NCI-H2081 treated with DMSO at 0.1 percent for 48 hours (cell line): ENCODE results near the gene CCDC71.

Experiments
- DNase-seq: peaks from one replicate; lab custom pipeline; 2025; lab: John Stamatoyannopoulos, UW

Gene CCDC71

DNA sequence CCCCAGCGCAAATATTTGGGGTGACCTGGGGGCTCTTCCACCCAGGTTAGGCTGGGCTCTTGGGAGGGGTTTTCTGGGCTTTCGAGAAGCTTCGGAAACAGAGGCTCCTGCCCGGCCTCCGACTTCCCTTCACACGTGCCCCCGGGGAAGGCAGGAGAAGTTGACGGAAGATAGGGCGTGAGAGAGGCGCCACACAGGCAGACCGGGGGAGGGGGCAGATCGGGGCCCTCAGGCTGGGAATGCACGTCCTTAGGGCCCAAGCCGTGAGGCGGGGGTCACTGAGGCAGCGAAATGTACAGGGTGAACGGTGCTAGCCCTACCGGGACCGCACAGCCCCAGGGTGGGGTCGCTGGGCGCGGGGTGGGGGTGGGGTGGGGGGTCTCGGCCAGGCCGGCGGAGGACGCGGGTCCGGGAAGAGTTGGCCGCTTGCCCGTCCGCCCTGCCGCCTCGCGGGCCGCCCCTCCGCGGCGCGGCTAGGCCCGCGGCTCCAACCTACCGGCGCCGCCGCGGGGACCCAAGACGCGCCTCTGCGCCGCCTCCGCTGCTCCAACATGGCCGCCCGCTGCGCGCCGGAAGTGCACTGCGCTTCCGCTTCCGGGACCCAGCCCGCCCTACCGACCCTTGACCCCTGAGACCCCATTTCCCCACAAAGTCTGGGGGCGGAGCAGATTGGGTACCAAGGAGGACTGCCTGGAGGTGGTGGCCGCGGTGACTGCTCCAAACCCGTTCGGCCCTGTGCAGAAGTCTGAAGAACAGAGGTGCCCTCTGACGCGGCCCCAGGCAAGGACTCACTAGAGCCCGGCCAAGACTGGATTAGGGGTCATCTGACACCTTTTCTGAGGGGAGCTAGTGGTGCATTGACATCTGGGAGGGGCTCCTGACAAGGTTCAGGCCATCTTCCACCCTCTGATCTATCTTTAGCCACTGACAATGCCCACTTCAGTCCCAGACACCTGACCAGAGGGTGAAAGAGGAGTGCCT is at the start of gene CCDC71:
Gene CCDC71, minus strand, starts transcription at position 561 of the 981 bp plus-strand sequence. CDS start 2,123 bp downstream, outside the sequence.
- no peak for DNase-seq

DNA sequence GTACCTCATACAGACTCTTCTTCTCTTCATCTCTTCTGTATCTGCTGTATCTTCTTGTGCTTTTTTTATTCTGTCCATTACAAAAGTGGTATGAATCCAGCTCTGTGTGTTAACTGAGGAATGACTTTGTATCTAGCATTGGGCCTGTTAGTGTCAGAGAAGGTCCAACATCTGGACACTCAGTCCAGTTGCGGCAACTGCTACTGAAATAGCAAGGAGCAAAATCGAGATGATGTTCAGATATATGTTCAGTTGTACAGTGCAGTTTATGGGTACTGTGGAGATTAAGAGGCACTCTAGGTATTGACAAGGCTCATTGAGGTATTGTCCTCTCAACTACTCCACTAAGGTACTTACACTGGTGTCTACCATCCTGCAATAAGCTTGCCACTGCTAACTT is 47.9 kb upstream of the CCDC71 start:
- DNase-seq: no peak

- DNase-seq: no peak
Measured at GRCh38 chr3:49213541-49213943, 47.4 kb upstream of the CCDC71 start.

- DNase-seq: no peak
Measured at GRCh38 chr3:49199900-49200281, 33.8 kb upstream of the CCDC71 start.

DNA sequence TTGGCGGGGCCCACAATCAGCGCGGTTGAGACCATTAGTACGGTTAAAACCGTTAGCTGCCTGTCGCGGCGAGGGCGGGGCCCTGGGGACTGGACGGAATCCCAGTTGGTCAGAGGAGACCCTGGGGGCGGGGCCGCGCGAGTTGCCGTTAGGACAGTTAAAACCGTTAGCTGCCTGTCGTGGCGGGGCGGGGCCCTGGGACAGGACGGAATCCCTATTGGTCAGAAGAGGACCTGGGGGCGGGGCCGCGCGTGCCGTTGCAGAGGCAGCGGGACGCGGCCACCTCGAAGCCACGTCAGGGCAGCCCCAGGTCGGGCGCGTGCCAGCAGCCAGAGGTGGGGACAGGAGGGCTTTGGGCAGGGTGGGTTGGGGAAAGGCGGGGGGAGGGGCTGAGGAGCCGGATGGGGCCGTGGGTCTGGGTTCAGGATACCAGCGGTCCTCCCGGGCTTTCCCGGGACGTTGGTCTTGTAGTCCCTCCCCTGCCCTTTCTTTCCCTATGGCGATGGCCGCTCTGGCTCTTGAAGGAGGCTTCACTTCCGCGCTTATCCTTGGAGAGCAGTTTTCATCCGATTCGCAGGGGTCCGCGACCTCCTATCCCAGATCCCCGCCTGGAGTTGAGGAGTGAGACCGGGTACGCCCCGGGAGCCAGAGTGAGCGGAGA is 33.2 kb upstream of the CCDC71 start:
- no peak for DNase-seq

GRCh38 chr3:49198611-49199230 is 32.6 kb upstream of the CCDC71 start:
- DNase-seq: no peak

DNA sequence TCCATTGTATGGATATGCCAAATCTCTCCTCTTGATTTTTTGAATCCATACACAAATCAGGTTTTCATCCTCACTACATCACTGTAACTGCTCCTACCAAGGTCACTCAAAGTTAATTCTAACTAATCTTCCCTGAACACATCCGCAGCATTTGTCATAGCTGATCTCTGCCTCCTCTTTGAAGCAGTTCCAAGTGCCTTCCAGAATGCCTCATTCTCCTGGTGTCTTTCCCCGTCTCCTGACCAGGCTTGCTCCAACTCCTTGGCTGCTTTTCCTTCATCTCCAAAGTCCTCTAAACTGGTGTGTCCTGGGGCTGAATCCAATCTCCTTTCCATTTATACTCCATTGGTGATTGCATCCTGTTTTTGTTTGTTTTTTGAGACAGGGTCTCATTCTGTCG is 32.0 kb upstream of the CCDC71 start:
- no peak for DNase-seq

- no peak for DNase-seq
Measured at GRCh38 chr3:49191741-49192140, 25.6 kb upstream of the CCDC71 start.

DNA sequence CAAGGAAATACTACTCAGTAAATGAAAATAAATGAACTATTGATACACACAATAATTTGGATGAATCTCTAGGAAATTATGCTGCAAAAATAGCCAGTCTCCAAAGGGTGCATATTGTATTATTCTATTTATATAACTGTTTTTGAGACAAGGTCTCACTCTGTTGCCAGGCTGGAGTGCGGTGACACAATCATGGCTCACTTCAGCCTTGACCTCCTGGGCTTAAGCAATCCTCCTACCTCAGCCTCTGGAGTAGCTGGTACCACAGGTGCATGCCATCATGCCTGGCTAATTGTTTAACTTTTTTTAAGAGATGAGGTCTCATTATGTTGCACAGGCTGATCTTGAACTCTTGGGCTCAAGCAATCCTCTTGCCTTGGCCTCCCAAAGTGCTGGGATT is 17.7 kb upstream of the CCDC71 start:
- DNase-seq: no peak

- DNase-seq: no peak
Measured at GRCh38 chr3:49182682-49183081, 16.6 kb upstream of the CCDC71 start.

DNA sequence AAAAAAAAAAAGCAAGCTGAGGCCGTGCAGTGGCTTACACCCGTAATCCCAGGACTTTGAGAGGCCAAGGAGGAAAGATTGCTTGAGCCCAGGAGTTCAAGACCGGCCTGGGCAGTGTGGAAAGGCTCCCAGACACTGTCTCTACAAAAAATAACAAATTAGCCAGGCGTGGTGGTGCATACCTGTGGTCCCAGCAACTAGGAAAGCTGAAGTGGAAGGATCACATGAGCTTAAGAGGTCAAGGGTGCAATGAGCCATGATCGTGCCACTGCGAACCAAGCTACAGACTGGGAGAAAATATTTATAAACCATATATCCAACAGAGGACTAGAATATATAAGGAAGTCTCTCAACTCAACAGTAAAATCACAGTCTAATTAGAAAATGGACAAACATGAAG is 15.2 kb upstream of the CCDC71 start:
- DNase-seq: no peak

GRCh38 chr3:49180116-49180515 is 14.0 kb upstream of the CCDC71 start:
- DNase-seq: no peak

DNA sequence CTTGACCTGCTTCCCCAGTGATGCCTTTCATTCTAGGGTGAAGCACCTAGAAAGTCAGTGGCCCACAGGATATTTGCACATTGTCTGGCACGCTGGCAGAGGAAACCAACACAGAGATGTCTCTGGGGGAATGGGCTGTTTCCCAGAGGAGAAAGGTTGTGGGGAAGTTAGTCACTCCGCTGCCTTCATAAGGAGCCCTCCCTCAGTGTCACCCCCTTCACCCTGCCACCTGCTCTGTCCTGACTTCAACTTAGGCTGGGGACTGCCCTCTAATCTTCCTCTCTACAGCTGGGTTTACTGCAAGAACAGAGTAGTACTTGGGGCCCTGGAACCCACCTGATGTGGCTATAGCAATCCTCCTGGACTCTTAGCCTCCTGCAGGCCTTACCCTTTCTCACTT is 10.9 kb upstream of the CCDC71 start:
- no peak for DNase-seq

DNA sequence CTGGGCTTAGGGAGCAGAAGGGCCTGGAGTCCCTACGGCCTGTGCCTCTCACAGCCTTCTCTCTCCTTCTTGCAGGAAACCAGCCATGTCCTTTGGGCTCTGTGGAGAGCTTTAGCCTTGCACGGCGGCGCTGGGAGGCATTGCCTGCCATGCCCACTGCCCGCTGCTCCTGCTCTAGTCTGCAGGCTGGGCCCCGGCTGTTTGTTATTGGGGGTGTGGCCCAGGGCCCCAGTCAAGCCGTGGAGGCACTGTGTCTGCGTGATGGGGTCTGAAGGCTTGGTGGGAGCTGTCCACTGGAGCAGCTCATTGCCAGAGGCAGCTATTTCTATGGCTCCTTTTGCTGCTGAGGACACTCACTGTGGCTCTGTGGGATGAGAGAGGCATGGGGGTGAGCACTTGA is 9.4 kb upstream of the CCDC71 start:
- no peak for DNase-seq

DNA sequence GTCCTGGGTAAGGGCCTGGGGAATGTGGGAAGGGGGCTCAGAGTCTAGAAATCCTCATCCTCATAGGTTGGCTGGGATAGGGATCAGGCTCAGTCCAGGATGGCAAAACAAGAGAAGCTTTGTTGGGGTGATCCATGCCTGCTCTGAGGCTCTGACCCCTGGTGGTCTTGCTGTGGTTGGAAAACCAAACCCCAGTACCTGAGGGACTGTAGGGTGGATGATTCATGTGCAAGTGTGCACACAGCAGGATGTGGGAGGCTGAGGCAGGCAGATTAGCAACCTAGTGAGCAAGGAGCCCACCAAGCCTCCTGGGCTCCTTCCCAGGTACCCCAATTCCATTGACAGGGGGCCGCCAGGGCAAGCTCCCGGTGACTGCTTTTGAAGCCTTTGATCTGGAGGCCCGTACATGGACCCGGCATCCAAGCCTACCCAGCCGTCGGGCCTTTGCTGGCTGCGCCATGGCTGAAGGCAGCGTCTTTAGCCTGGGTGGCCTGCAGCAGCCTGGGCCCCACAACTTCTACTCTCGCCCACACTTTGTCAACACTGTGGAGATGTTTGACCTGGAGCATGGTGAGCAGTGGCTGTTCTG is 8.4 kb upstream of the CCDC71 start:
- DNase-seq: no peak

GRCh38 chr3:49173792-49174170 is 7.7 kb upstream of the CCDC71 start:
- no peak for DNase-seq

DNA sequence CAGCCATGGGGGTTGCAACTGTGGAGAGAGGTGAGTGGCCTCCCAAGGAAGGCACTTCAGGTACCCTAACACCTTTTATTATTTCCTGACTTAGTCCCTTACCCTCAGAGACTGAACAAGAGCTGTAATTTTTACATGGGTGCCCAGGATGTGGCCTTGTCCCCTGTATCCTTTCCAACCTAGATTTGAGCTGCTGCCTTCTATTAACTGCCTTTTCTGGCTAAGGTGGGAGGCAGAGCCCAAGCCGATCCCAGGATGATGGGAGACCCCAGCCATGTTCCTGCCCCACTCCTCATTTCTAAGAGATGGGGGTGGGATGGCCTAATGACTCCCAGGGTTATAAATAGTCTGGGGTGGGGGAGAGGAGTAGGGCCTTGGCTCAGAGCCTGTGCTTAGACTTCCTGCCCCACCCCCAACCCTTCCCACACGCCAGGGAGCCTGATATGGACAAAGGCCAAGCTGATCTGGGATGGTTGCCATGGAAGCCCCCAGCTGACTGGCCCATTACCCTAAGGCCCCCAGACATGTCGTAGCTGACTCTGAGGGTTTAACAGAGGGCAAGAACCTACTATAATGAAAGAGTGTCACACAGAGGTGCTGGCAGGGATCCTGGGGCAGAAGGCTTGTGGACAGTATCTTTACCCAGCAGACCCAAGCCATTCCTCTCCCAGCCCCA is 7.1 kb upstream of the CCDC71 start:
- no peak for DNase-seq

DNA sequence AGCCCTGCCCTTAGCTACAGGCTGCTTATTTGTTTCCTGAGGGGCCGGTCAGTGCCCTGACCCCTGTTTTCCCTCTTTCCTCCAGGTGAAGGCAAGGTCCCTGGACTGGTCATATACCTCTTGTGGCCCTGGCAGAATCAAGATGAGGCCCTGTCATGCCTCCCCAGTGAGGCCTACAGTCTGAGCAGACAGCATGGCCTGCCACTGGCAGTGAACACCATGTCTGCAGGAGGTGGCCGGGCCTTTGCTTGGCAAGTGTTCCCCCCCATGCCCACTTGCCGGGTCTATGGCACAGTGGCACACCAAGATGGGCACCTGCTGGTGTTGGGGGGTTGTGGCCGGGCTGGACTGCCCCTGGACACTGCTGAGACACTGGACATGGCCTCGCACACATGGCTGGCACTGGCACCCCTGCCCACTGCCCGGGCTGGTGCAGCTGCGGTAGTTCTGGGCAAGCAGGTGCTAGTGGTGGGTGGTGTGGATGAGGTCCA is 6.5 kb upstream of the CCDC71 start:
- DNase-seq: no peak

DNA sequence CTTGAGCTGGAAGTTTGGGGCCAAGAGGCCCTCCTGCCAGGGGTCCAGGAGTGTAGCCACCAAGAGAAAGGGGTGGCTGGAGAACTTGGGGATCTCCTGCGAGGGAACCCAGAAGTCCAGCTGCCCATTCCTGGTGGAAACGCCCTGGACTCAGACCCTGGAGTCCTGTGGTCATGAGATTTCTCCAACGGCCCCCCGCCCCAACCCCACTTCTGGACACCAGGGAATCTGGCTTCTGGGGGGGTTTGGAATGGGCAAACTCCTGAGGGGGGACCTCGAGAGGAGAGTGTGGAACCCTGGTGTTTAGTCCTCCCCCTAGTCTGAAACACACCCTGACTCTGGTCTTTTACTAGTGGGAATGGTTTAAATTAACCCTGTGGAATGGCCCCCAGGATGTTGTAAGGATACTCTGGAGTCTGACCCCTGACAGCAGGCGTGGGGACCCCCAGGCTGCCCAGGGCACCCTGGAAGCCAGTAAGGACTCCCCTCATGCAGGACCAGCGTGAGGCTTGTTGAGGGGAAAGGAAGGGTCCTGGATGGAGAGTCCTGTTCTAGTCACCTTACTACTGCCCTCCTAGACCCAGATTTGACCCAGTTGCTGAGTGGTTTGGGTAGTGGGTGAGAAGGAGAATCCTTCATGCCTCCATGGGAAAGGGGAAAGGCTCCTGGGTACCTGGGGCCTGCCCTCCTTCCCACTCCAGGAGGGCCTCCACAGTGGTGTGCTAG is 5.8 kb upstream of the CCDC71 start:
- DNase-seq: no peak

DNA sequence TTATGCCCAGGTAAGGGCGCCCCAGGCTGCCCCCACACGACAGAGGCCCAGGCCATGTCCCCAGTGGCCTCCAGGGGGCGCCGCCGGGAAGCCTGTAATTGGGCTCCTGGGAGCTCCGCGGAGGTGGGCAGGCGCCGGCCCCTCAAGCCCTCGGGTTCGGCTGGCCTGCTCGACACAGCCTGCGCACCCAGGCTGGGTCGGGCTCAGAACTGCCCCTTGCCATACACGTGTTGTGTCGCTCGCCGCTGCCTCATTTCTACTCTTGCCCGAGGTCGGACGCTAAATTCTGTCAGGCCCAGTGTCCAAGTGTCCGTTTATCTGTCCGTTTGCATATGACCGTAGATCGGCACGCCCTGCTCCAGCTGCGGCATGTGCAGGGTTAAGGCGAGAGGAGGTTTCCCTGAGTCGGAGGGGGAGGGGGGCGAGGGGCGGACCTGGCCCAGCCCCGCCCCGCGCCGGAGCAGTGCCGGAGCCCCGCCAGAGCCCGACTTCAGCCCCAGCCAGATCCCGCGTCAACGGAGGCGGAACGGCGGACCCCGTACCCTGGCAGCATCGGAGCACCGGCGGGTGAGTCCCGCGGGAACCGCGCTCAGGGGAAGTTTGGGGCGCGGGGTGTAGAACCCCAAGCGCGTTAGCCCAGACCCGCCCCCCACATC is 5.1 kb upstream of the CCDC71 start, which contains the start of gene KLHDC8B:
Gene KLHDC8B, plus strand, starts transcription at position 480 of the 656 bp plus-strand sequence. CDS start 1,172 bp downstream, outside the sequence.
- no peak for DNase-seq
